Ovary (tissue), 10 donors: ENCODE data around the gene OTOR. TPM values are rescaled to one million over a fixed set of nuclear protein-coding genes. Genes with fewer than 3 reads are reported as not detected.

Experiments
- DNase-seq, 5 donors: peaks; one replicate each; pipeline ENCODE4 v3.0.0-alpha.2; 2019 to 2020
- H3K27ac ChIP-seq, 2 donors: fragments of 200-600 bp; one replicate each; pipeline versions ENCODE4 v1.5.1 to v1.8.0; 2019 to 2022
- H3K27me3 ChIP-seq: fragments of 200-600 bp; one replicate; pipeline ENCODE4 v1.8.0; 2022
- H3K36me3 ChIP-seq: fragments of 200-600 bp; sonication (generic); one replicate; pipeline ENCODE4 v1.5.1; 2019
- H3K4me1 ChIP-seq: one replicate; pipeline ENCODE4 v1.8.1; 2013; ENCODE audit warnings: mild to moderate bottlenecking, moderate library complexity; ENCODE audit not compliant: insufficient read depth
- H3K4me3 ChIP-seq: fragments of 200-600 bp; sonication (generic); one replicate; pipeline ENCODE4 v1.5.1; 2017
- H3K9me3 ChIP-seq, 2 donors: fragments of 200-600 bp in 1 of 2; sonication (generic) in 1 of 2; one replicate each; pipeline versions ENCODE4 v1.5.1 to v1.8.1; 2013 to 2019; ENCODE audit warnings: mild to moderate bottlenecking in 1 of 2, moderate library complexity in 1 of 2
- CTCF ChIP-seq, 3 donors: fragments of 450-650 bp in 2 of 3; fragments of 200-600 bp in 1 of 3; IDR thresholded peaks; one replicate each; pipeline versions ENCODE4 v1.5.1 to v1.8.0; 2016 to 2022; ENCODE audit warnings: antibody characterized with exemption in 3 of 3, mild to moderate bottlenecking in 1 of 3
- EP300 ChIP-seq: sonication (generic); formaldehyde crosslinking; IDR thresholded peaks from one replicate; pipeline ENCODE4 v1.6.1; 2017; ENCODE audit warnings: antibody characterized with exemption
- POLR2A ChIP-seq: fragments of 450-650 bp; IDR thresholded peaks from one replicate; pipeline ENCODE4 v1.6.1; 2017; ENCODE audit warnings: antibody characterized with exemption, mild to moderate bottlenecking, moderate library complexity
- WGBS, 3 donors: extraction: QIAGEN DNeasy Blood & Tissue Kit in 1 of 3; methylation state at CpG; one replicate each; pipeline versions ENCODE4 v1.1.5 to v1.1.7; 2013 to 2017; 5-methylcytosine and 5-hydroxymethylcytosine counted together
- intact Hi-C, 4 donors: fragments of 100-400 bp; cut with DNase I; formaldehyde crosslinking; loops; one replicate each; pipeline versions ENCODE4 v1.11.0 to v1.15.1; 2022 to 2023
- long read RNA-seq, 3 donors: library from polyadenylated mRNA in 2 of 3; unstranded in 2 of 3; transcript quantifications; one replicate each; pipeline ENCODE4 v2.0.0 and lab custom pipeline, GENCODE V29; 2021 to 2026
- polyA plus RNA-seq, 2 donors: library from polyadenylated mRNA; stranded (reverse); fragments of 200-250 nt in 1 of 2; fragments of 350-450 nt in 1 of 2; fragmentation: Illumina TruSeq in 1 of 2; extraction: RNeasy Lipid Tissue Mini Kit (QIAGEN cat#74804) in 1 of 2; gene quantifications; one replicate each; pipeline ENCODE4 v1.2.3, GENCODE V29; 2013 to 2014
- total RNA-seq, 7 donors: library from RNA; depleted of rRNA in 2 of 7; stranded (reverse); fragments of >200 nt in 2 of 7; fragmentation: NEBNext Ultra II Directional in 3 of 7; extraction: Animal tissue kit (Norgen Biotek cat#: 25700) in 3 of 7; gene quantifications; one replicate each; pipeline versions ENCODE4 v1.1.0 to v1.2.4, GENCODE V29; 2016 to 2023
- donor health status: DM: no; HTN: no; CAD: no; lungs with moderate emphysema.
- donor health status: DM: no; HTN: no; CAD: no.
- donor health status: Bipolar disorder and iron deficiency.
- donor health status: DM: yes; HTN: yes; CAD: no.
- donor health status: DM: no; HTN: no; CAD: no.
- donor health status: DM: yes; HTN: yes; CAD: no.

Gene OTOR
- not detected for total RNA-seq
- not detected for polyA plus RNA-seq
- long read RNA-seq, donor 1 = 0 reads
- long read RNA-seq, donor 2 = 0 reads
- long read RNA-seq, donor 3 = 0 reads

- no peaks in the 10 kb centered on the region for H3K9me3 ChIP-seq
- H3K27ac ChIP-seq = no peak within 1 kb of the TSS
- H3K27me3 ChIP-seq = no peaks in the 10 kb centered on the region
- intact Hi-C loops = no loop called here
- no peak within 1 kb of the TSS for H3K4me3 ChIP-seq
- no peaks in the 10 kb centered on the region for H3K36me3 ChIP-seq
- DNase-seq = no peak
- TF ChIP-seq CTCF (IDR thresholded peaks at IDR 0.05) (no peak), EP300 (no peak), POLR2A (no peak)
- 14 to 22% (median 20%) methylated on average over 5 of the region's 5 CpGs for WGBS, 3 donors
- H3K4me1 ChIP-seq = no peaks in the 10 kb centered on the region
Observed at GRCh38 chr20:16748308-16748900, at the start of gene OTOR. Gene OTOR (plus strand): TSS chr20:16748358. CDS start chr20:16748402, 44 bp downstream.

- no peak for DNase-seq
- intact Hi-C loops = no loop called here
- Histone ChIP-seq H3K4me3 (no peak overlapping the region), H3K27ac (no peak overlapping the region), H3K27me3 (no peaks in the 10 kb centered on the region), H3K9me3 (no peaks in the 10 kb centered on the region), H3K36me3 (no peaks in the 10 kb centered on the region), H3K4me1 (no peaks in the 10 kb centered on the region)
- WGBS, 3 donors = 56 to 65% (median 57%) methylated on average over 4 of the region's 4 CpGs
- TF ChIP-seq EP300 (no peak), POLR2A (no peak), CTCF (IDR thresholded peaks at IDR 0.05) (no peak)
Observed at GRCh38 chr20:16699293-16699692, 48.9 kb upstream of the OTOR start.

GRCh38 chr20:16701296-16701695, 46.9 kb upstream of the OTOR start:
- TF ChIP-seq EP300 = no peak
- TF ChIP-seq POLR2A = no peak
- TF ChIP-seq CTCF (IDR thresholded peaks at IDR 0.05) = no peak

GRCh38 chr20:16703570-16703969, 44.6 kb upstream of the OTOR start:
- 83 to 91% (median 85%) methylated on average over 4 of the region's 4 CpGs for WGBS, 3 donors
- TF ChIP-seq CTCF (IDR thresholded peaks at IDR 0.05) = no peak
- no peak for TF ChIP-seq POLR2A
- no peak for TF ChIP-seq EP300
- Histone ChIP-seq H3K27ac (no peak overlapping the region), H3K9me3 (no peaks in the 10 kb centered on the region), H3K36me3 (no peaks in the 10 kb centered on the region), H3K4me3 (no peak overlapping the region), H3K27me3 (no peaks in the 10 kb centered on the region), H3K4me1 (no peaks in the 10 kb centered on the region)
- intact Hi-C loops = no loop called here
- DNase-seq = no peak

More at GRCh38 chr20:16701296-16701695, 46.9 kb upstream of the OTOR start:
- Histone ChIP-seq H3K27me3 (no peaks in the 10 kb centered on the region), H3K9me3 (no peaks in the 10 kb centered on the region), H3K4me1 (no peaks in the 10 kb centered on the region), H3K27ac (no peak overlapping the region), H3K36me3 (no peaks in the 10 kb centered on the region), H3K4me3 (no peak overlapping the region)
- DNase-seq = no peak
- WGBS, 3 donors = 70 to 87% (median 81%) methylated on average over 3 of the region's 3 CpGs
- intact Hi-C loops = no loop called here
